Measurements from ENCODE around the gene ITPK1.

ITPK1 gene

GRCh38 chr14:93059917-93060545, 55.7 kb downstream of the ITPK1 start:
- no peak for DNase-seq (ENCODE audit: low spot score)

- no peak for DNase-seq (ENCODE audit: low spot score)
Measured at GRCh38 chr14:93059260-93059659, 56.5 kb downstream of the ITPK1 start.

GRCh38 chr14:93057586-93058280, 58.0 kb downstream of the ITPK1 start:
- DNase-seq (ENCODE audit: low spot score), result no peak

- no peak for DNase-seq (ENCODE audit: low spot score)
Measured at GRCh38 chr14:93056840-93057585, 58.7 kb downstream of the ITPK1 start.

- no peak for DNase-seq (ENCODE audit: low spot score)
Measured at GRCh38 chr14:93056166-93056839, 59.4 kb downstream of the ITPK1 start.

GRCh38 chr14:93055651-93056115, 60.0 kb downstream of the ITPK1 start:
- no peak for DNase-seq (ENCODE audit: low spot score)

- no peak for DNase-seq (ENCODE audit: low spot score)
Measured at GRCh38 chr14:93054876-93055275, 60.8 kb downstream of the ITPK1 start.

- no peak for DNase-seq (ENCODE audit: low spot score)
Measured at GRCh38 chr14:93054006-93054405, 61.7 kb downstream of the ITPK1 start.

GRCh38 chr14:93051600-93052546, 63.9 kb downstream of the ITPK1 start:
- DNase-seq (ENCODE audit: low spot score), result no peak

- DNase-seq (ENCODE audit: low spot score), result no peak
Measured at GRCh38 chr14:93050761-93051160, 65.0 kb downstream of the ITPK1 start.

GRCh38 chr14:93049867-93050331, 65.8 kb downstream of the ITPK1 start:
- DNase-seq (ENCODE audit: low spot score), result no peak

- DNase-seq (ENCODE audit: low spot score), result no peak
Measured at GRCh38 chr14:93049315-93049714, 66.4 kb downstream of the ITPK1 start.

GRCh38 chr14:93048843-93049242, 66.9 kb downstream of the ITPK1 start:
- no peak for DNase-seq (ENCODE audit: low spot score)

- peak; percentile 55 for DNase-seq (ENCODE audit: low spot score)
Measured at GRCh38 chr14:93047661-93048060, 68.1 kb downstream of the ITPK1 start.

GRCh38 chr14:93047157-93047556, 68.6 kb downstream of the ITPK1 start:
- DNase-seq (ENCODE audit: low spot score), result no peak

- no peak for DNase-seq (ENCODE audit: low spot score)
Measured at GRCh38 chr14:93046705-93047050, 69.0 kb downstream of the ITPK1 start.

- DNase-seq (ENCODE audit: low spot score), result peak; percentile 89
Measured at GRCh38 chr14:93045965-93046704, 69.6 kb downstream of the ITPK1 start.

GRCh38 chr14:93045211-93045674, 70.5 kb downstream of the ITPK1 start:
- no peak for DNase-seq (ENCODE audit: low spot score)

GRCh38 chr14:93044556-93044955, 71.2 kb downstream of the ITPK1 start:
- no peak for DNase-seq (ENCODE audit: low spot score)

GRCh38 chr14:93044121-93044520, 71.6 kb downstream of the ITPK1 start:
- no peak for DNase-seq (ENCODE audit: low spot score)
